Ammon's horn (tissue), 1 donor: ENCODE results near the gene RGS16.
A peak's percentile ranks its signal among the peaks of the same experiment; 100 is the strongest.

Source experiments
- DNase-seq: peaks from one replicate; pipeline ENCODE4 v3.0.0-alpha.2; 2016; ENCODE audit warnings: low spot score

The RGS16 gene

DNA sequence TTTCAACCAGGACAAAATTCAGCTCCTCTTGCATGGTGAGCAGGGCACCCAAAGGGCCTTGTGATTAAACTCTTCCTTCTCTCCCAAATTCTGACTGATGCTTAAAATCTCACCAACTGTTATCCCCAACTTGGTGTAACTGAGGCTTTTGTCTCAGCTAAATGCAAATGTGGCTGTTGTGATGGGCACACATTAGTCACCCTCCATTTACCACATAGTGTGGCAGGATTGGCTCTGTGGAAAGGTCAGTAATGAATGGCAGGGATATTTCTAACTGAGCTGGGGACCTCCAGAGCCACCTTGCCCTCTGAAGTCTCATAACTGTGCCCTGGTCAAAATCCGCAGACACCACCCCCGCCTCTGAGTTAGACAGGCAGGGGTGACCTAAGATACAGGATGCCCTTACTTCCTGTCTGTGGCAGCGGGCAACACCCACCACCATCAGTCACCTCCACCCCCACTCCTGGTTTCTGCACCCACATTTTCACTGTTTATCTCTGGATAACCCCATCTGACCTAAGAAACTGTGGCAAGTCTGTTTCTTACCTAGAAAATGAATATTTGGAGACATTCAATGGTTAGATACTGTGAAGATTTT lies 25.4 kb upstream of the RGS16 start:
- DNase-seq, result no peak

DNA sequence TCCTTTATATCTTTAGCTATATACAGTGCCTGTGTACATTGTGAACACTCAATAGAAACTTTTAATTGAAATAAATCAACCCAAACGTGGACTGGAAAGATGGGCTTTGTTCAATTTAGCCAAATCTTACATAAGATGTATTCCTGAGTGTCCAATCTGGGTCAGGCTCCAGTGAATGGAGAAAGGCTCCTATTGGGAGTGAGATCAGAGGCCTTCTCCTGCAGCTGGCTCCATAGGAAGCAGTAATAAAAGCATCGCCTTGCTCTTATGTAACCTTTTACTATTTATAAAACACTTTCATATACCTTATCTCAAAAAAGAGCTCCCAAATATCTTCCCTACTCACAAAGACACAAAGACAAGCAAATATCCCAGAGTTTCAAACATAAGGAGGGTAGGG lies 24.9 kb upstream of the RGS16 start:
- DNase-seq, result no peak

DNA sequence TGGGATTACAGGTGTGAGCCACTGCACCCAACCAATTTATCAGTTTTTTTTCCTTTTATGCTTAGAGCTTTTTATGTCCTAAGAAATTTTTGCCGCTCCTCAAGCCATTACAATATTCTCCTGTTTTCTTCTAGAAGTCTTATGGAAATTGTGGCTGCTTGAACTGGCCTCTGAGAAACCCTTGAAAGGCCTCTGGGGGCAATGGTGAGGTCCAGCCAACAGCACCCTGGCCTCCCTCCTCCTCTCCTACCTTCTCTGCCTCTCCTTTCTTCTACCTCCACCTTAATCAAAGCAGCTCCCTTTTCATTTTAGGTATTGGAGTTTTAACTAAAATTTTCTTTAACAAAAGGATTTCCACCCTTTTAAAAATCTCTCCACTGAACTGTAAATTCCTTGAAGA lies 24.5 kb upstream of the RGS16 start:
- no peak for DNase-seq

DNA sequence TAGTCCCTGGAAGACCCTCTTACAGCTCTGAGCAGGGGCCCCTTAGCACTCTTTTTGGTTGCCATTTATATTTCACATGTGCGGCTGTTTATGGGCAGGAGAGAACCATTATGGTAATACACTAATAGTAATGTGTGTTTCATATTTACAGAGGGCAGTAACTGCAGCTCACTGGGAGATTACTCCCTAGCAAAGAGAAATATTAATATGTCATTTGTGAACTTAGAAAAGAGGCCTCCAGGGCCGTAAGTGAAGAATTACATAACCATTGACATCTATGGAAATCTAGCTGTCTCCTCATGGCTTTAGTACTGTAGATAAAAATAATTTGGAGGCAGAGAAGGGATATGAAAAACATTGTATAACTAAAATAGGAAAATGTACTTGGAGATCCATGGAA lies 23.4 kb upstream of the RGS16 start:
- DNase-seq, result no peak

GRCh38 chr1:182626527-182626926 lies 22.3 kb upstream of the RGS16 start:
- no peak for DNase-seq

GRCh38 chr1:182625719-182626504 lies 21.7 kb upstream of the RGS16 start:
- DNase-seq, result no peak

GRCh38 chr1:182625024-182625423 lies 20.8 kb upstream of the RGS16 start:
- no peak for DNase-seq

DNA sequence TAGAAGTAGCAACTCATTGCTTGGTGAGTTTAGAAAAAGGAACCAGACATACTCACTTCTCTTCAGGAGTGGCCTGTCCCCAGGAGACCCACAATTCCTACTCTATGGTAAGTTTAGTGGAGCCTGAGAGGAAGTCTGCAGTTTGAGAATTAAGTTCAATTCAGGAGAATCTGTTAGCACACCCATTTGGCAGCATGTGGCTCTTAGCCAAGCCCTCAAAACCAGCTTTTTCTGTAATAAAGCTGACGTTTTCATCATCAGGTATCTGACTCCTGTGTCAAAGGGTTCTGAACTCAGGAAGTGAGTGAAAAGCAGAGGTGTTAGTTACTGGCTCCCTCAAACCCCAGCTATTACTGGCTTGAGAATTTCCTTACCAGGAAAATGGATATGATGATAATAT lies 20.4 kb upstream of the RGS16 start:
- DNase-seq, result no peak

GRCh38 chr1:182622901-182623528 lies 18.8 kb upstream of the RGS16 start:
- no peak for DNase-seq

DNA sequence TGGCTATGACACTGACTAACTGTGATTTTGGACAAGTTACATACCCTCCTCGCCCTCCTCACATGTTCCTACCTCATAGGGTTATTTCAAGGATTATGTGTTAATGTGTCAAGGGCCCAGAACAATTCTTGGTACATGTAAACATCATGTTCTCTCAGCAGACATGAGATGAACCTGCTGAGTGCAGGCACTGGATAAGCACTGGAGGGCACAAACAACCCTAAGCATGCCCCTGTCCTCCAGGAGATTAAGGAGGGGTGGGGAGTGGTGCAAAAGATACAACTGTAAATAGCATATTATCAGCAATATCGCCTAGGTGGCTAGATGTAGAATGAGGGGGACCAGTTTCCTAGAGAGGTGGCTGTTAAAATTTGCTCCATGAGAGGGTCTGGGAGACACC lies 17.7 kb upstream of the RGS16 start:
- DNase-seq, result no peak

DNA sequence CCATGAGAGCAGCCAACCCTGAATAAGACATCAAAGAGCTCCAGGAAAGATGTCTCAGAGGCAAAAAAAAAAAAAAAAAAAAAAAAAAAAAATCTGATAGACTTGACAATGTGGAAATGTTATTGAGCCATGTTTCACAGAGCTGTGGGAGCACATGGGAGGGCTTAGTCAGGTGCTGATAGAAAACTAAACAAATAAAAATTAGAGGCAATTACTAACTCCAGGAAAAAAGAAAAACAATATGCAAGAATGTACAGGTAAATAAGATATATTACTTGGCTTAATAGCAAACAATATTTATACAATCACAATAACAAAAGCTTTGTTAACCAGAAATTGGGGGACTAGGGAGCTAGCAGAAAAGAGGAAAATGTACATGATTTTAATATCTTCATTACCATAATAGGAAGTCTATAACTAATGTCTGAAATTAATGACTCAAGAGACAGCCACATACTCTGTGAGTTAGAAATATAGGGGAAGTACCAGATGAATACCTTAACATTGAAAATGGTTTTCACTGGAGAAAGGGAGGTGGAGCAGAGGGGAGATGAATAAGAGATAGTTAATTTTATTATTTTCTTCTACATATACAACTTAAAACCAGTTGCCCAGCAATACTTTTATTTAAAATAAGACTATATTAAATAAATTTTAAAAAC lies 16.9 kb upstream of the RGS16 start:
- DNase-seq, result no peak

DNA sequence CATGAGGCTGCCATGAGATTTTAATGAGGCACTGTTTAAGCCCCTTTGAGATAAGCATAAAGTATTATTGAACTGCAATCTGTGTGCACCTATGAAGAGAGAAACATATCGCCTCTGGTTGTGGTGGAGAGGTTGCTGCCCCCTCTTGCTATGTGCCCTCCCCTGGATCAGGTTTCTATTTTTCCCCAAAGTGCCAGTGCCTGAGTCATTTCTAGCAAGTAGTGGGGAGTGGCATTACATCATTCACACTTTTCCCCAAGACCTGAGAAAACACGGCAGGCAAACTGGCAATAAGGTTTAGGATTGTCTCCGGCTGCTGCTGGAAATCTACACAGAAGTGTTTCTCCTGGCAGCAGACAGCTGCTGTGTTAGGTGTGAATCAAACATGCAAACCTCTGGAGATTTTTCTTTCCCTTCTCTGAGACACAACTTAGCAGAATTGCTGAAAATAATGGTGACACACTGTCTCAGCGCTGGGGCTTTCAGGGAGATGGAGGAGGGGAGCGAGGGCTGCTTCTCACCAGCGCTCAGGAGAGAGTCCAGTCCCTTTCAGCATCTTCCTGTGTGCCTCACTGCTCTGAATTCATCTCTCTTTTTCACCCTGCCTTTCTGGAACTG lies 13.7 kb upstream of the RGS16 start:
- no peak for DNase-seq

GRCh38 chr1:182617014-182617429 lies 12.8 kb upstream of the RGS16 start:
- no peak for DNase-seq

DNA sequence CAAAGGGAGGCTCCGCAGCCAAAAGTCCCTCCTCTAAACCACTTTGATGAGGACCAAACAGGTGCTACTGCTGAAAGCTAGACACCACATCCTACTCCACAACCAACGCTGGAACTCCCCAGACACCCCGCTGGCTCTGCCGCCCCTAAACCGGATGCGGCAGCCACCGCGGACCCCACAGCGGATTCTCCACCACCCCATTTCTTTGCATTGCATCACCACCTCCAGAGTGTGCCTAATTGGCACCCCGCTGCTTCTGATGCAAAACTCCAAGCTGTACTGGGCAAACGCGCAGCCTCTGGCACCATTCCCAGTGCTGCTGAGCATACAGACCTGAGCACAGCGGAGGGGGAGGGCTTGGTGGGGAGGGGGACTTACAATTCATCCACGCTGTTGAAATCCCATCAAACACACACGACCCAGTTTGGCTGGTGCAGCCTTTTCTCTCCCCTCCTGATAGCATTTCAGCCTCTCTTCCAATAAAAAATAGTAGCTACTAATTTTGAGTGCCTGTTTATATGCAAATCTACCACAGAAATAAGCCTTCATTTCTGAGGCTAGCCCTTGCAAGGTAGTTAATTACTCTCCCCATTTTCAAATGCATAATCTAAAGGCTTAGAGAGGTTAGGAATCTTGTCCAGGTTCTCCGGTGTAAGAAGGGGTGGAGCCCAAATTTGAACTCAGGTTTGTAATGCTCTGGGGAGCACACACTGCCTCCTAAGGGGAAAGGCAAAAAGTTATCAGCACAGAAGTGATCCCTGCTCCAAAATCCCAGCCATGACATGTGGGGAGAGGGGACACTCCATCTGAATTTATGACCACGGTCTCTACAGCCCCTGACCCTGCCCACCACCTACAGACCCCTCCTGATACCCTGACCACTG lies 12.2 kb upstream of the RGS16 start:
- peak; percentile 71 for DNase-seq

- peak; percentile 80 for DNase-seq
Measured at GRCh38 chr1:182615468-182616129, 11.4 kb upstream of the RGS16 start.

GRCh38 chr1:182614796-182615454 lies 10.7 kb upstream of the RGS16 start:
- DNase-seq, result peak; percentile 72

GRCh38 chr1:182611787-182612186 lies 7.6 kb upstream of the RGS16 start:
- no peak for DNase-seq

- no peak for DNase-seq
Measured at GRCh38 chr1:182611326-182611725, 7.1 kb upstream of the RGS16 start.

GRCh38 chr1:182610606-182611194 lies 6.5 kb upstream of the RGS16 start:
- no peak for DNase-seq
